GM23338 (cell line): ENCODE results near the gene PPDPF. TPM values are rescaled to one million over a fixed set of nuclear protein-coding genes. Genes with fewer than 3 reads are reported as not detected.

Experiments used
- ATAC-seq: fragments of 200-7000 bp; cut with Tn5 transposase; 3 replicates; pipeline ENCODE4 v1.9.1; 2020
- DNase-seq: peaks from one replicate; pipeline ENCODE4 v3.0.0-alpha.2; 2015; ENCODE audit warnings: low spot score
- H2AFZ ChIP-seq: fragments of 200-600 bp; sonication (generic); 2 replicates; pipeline ENCODE4 v1.8.0; 2016; ENCODE audit warnings: antibody characterized with exemption, mild to moderate bottlenecking, moderate library complexity
- H3F3A ChIP-seq: fragments of 200-600 bp; sonication (generic); replicated peaks from 2 replicates; pipeline ENCODE4 v1.8.0; 2017; ENCODE audit warnings: antibody characterized with exemption, mixed run types, low read depth
- H3K27ac ChIP-seq: fragments of 200-600 bp; sonication (generic); 2 replicates; pipeline ENCODE4 v1.6.1; 2016; ENCODE audit warnings: low read depth
- H3K27me3 ChIP-seq: fragments of 200-600 bp; sonication (generic); 2 replicates; pipeline ENCODE4 v1.8.0; 2016; ENCODE audit warnings: mild to moderate bottlenecking, mixed run types, moderate library complexity; ENCODE audit not compliant: insufficient read depth
- H3K36me3 ChIP-seq: fragments of 200-600 bp; sonication (generic); 2 replicates; pipeline ENCODE4 v1.8.0; 2016; ENCODE audit warnings: mild to moderate bottlenecking; ENCODE audit not compliant: insufficient read depth
- H3K4me1 ChIP-seq: fragments of 200-600 bp; sonication (generic); 2 replicates; pipeline ENCODE4 v1.8.0; 2016; ENCODE audit warnings: mild to moderate bottlenecking, moderate library complexity; ENCODE audit not compliant: insufficient read depth
- H3K4me2 ChIP-seq: fragments of 200-600 bp; sonication (generic); 2 replicates; pipeline ENCODE4 v1.7.1; 2017; ENCODE audit warnings: mixed run types
- H3K4me3 ChIP-seq: fragments of 200-600 bp; sonication (generic); 2 replicates; pipeline ENCODE4 v1.6.1; 2016; ENCODE audit warnings: mixed run types
- H3K79me2 ChIP-seq: fragments of 200-600 bp; sonication (generic); replicated peaks from 2 replicates; pipeline ENCODE4 v1.8.0; 2017; ENCODE audit warnings: mild to moderate bottlenecking; ENCODE audit not compliant: insufficient read depth
- H3K9me2 ChIP-seq: fragments of 200-600 bp; sonication (generic); 2 replicates; pipeline ENCODE4 v1.8.0; 2017; ENCODE audit not compliant: insufficient read depth
- H4K20me1 ChIP-seq: fragments of 200-600 bp; sonication (generic); replicated peaks from 2 replicates; pipeline ENCODE4 v1.8.0; 2017; ENCODE audit warnings: mild to moderate bottlenecking; ENCODE audit not compliant: insufficient read depth
- H3K27ac Mint-ChIP-seq: 2 replicates; pipeline ENCODE4 v1.8.0; 2020; ENCODE audit warnings: inconsistent platforms, mild to moderate bottlenecking, moderate library complexity, mixed read lengths
- H3K27me3 Mint-ChIP-seq: 3 replicates; pipeline ENCODE4 v1.8.0; 2022; ENCODE audit warnings: low read depth, mild to moderate bottlenecking, moderate library complexity, mixed read lengths, inconsistent platforms; ENCODE audit not compliant: insufficient read depth, poor library complexity
- H3K36me3 Mint-ChIP-seq: 3 replicates; pipeline ENCODE4 v1.8.0; 2021; ENCODE audit warnings: low read depth, mild to moderate bottlenecking, inconsistent platforms, moderate library complexity, mixed read lengths
- H3K4me1 Mint-ChIP-seq: 3 replicates; pipeline ENCODE4 v1.8.0; 2020; ENCODE audit warnings: mild to moderate bottlenecking, inconsistent platforms, mixed read lengths
- H3K4me3 Mint-ChIP-seq: 3 replicates; pipeline ENCODE4 v1.8.0; 2021; ENCODE audit warnings: moderate library complexity, mild to moderate bottlenecking, inconsistent platforms, mixed read lengths
- H3K9me3 Mint-ChIP-seq: 3 replicates; pipeline ENCODE4 v1.8.0; 2020; ENCODE audit warnings: moderate library complexity, mild to moderate bottlenecking, inconsistent platforms, mixed read lengths
- CREB1 ChIP-seq: fragments of 250-450 bp; sonication (Bioruptor Pico); IDR thresholded peaks from 2 replicates; pipeline ENCODE4 v1.5.0; 2020; ENCODE audit warnings: low read depth, mild to moderate bottlenecking, moderate library complexity
- EZH2 ChIP-seq: fragments of 200-600 bp; sonication (generic); IDR thresholded peaks from one replicate; pipeline ENCODE4 v1.8.0; 2017; ENCODE audit warnings: antibody characterized with exemption, mild to moderate bottlenecking, low read depth; ENCODE audit not compliant: unreplicated experiment
- EZH2phosphoT487 ChIP-seq: fragments of 200-600 bp; sonication (generic); IDR thresholded peaks from one replicate; pipeline ENCODE4 v1.8.1; 2018; ENCODE audit warnings: antibody characterized with exemption; ENCODE audit not compliant: unreplicated experiment
- JUNB ChIP-seq: IDR thresholded peaks from one replicate; pipeline ENCODE4 v1.6.1; 2016; ENCODE audit warnings: antibody characterized with exemption; ENCODE audit not compliant: unreplicated experiment
- NANOG ChIP-seq: IDR thresholded peaks from 2 replicates; pipeline ENCODE4 v1.6.1; 2016; ENCODE audit warnings: antibody characterized with exemption, borderline replicate concordance
- POLR2AphosphoS5 ChIP-seq: IDR thresholded peaks from 2 replicates; pipeline ENCODE4 v1.6.1; 2016; ENCODE audit warnings: antibody characterized with exemption, low read depth
- STAT1 ChIP-seq: IDR thresholded peaks from one replicate; pipeline ENCODE4 v1.6.1; 2016; ENCODE audit warnings: antibody characterized with exemption; ENCODE audit not compliant: unreplicated experiment
- polyA plus RNA-seq: library from polyadenylated mRNA; unstranded; fragments of >200 nt; fragmentation: Nextera tagmentation; extraction: Ambion mirVana; gene quantifications from 2 replicates; pipeline ENCODE4 v1.2.1, GENCODE V29; 2016
- total RNA-seq: library from RNA; depleted of rRNA; stranded (reverse); fragments of >200 nt; shearing (Covaris generic); gene quantifications from 2 replicates; pipeline ENCODE4 v1.2.3, GENCODE V29; 2014
- TF ChIP-seq, protein P1 (sequence below): IDR thresholded peaks from one replicate; pipeline ENCODE4 v1.6.1; 2018; ENCODE audit warnings: antibody characterized with exemption; ENCODE audit not compliant: unreplicated experiment
- TF ChIP-seq, protein P2 (sequence below), 2 experiments: fragments of 200-600 bp in 1 of 2; sonication (generic) in 1 of 2; conservative IDR thresholded peaks; 2 replicates each; pipeline versions ENCODE4 v1.5.1 to v1.6.1; 2016 to 2017; ENCODE audit warnings: antibody characterized with exemption in 2 of 2, low read depth in 2 of 2, mild to moderate bottlenecking in 2 of 2, moderate library complexity in 1 of 2
- TF ChIP-seq, protein P3 (sequence below): IDR thresholded peaks from 2 replicates; pipeline ENCODE4 v1.6.1; 2016; ENCODE audit warnings: antibody characterized with exemption
- TF ChIP-seq, protein P4 (sequence below): fragments of 250-450 bp; sonication (Bioruptor Pico); IDR thresholded peaks from 2 replicates; pipeline ENCODE4 v1.5.0; 2020; ENCODE audit warnings: mild to moderate bottlenecking, moderate library complexity

The PPDPF gene
- total and polyA plus RNA-seq, 2 experiments from 2014 or later, result 83.9 to 141 TPM

- TF ChIP-seq, protein P1, sequence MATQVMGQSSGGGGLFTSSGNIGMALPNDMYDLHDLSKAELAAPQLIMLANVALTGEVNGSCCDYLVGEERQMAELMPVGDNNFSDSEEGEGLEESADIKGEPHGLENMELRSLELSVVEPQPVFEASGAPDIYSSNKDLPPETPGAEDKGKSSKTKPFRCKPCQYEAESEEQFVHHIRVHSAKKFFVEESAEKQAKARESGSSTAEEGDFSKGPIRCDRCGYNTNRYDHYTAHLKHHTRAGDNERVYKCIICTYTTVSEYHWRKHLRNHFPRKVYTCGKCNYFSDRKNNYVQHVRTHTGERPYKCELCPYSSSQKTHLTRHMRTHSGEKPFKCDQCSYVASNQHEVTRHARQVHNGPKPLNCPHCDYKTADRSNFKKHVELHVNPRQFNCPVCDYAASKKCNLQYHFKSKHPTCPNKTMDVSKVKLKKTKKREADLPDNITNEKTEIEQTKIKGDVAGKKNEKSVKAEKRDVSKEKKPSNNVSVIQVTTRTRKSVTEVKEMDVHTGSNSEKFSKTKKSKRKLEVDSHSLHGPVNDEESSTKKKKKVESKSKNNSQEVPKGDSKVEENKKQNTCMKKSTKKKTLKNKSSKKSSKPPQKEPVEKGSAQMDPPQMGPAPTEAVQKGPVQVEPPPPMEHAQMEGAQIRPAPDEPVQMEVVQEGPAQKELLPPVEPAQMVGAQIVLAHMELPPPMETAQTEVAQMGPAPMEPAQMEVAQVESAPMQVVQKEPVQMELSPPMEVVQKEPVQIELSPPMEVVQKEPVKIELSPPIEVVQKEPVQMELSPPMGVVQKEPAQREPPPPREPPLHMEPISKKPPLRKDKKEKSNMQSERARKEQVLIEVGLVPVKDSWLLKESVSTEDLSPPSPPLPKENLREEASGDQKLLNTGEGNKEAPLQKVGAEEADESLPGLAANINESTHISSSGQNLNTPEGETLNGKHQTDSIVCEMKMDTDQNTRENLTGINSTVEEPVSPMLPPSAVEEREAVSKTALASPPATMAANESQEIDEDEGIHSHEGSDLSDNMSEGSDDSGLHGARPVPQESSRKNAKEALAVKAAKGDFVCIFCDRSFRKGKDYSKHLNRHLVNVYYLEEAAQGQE, result no peak
- TF ChIP-seq, protein P2, sequence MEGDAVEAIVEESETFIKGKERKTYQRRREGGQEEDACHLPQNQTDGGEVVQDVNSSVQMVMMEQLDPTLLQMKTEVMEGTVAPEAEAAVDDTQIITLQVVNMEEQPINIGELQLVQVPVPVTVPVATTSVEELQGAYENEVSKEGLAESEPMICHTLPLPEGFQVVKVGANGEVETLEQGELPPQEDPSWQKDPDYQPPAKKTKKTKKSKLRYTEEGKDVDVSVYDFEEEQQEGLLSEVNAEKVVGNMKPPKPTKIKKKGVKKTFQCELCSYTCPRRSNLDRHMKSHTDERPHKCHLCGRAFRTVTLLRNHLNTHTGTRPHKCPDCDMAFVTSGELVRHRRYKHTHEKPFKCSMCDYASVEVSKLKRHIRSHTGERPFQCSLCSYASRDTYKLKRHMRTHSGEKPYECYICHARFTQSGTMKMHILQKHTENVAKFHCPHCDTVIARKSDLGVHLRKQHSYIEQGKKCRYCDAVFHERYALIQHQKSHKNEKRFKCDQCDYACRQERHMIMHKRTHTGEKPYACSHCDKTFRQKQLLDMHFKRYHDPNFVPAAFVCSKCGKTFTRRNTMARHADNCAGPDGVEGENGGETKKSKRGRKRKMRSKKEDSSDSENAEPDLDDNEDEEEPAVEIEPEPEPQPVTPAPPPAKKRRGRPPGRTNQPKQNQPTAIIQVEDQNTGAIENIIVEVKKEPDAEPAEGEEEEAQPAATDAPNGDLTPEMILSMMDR (conservative IDR thresholded peaks at IDR 0.05; ENCODE audit: low read depth in 2 of 2), result no peak
- TF ChIP-seq, protein P3, sequence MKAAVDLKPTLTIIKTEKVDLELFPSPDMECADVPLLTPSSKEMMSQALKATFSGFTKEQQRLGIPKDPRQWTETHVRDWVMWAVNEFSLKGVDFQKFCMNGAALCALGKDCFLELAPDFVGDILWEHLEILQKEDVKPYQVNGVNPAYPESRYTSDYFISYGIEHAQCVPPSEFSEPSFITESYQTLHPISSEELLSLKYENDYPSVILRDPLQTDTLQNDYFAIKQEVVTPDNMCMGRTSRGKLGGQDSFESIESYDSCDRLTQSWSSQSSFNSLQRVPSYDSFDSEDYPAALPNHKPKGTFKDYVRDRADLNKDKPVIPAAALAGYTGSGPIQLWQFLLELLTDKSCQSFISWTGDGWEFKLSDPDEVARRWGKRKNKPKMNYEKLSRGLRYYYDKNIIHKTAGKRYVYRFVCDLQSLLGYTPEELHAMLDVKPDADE, result no peak
- no peak for TF ChIP-seq STAT1
- TF ChIP-seq EZH2, result no peak
Observed at GRCh38 chr20:63487116-63487764, 33.3 kb upstream of the PPDPF start (continued).

GRCh38 chr20:63487781-63488241, 32.8 kb upstream of the PPDPF start:
- Histone ChIP-seq H3K79me2 (no peaks in the 10 kb centered on the region), H3K4me3 (peak overlapping the region; percentile 51), H3K9me2 (0 out of 2 replicates have a peak, but pooled peaks cover 5% of the 10 kb centered on the region), H3K4me2 (peak overlapping the region; percentile 79), H3K27ac (no peak overlapping the region), H2AFZ (no peak overlapping the region), H3K36me3 (no peaks in the 10 kb centered on the region), H3F3A (no peaks in the 10 kb centered on the region), H3K27me3 (peaks cover 27% of the 10 kb centered on the region), H4K20me1 (no peaks in the 10 kb centered on the region), H3K4me1 (no peaks in the 10 kb centered on the region; the same call in 1 of the 2 replicates)
- ATAC-seq (no peak), DNase-seq (no peak)
- Mint-ChIP-seq H3K9me3 (peaks cover 6% of the 10 kb centered on the region; the same call in 2 of the 3 replicates), H3K27me3 (peaks cover 37% of the 10 kb centered on the region), H3K36me3 (peaks cover 18% of the 10 kb centered on the region), H3K4me3 (peak overlapping the region; percentile 56), H3K4me1 (peaks cover 8% of the 10 kb centered on the region), H3K27ac (no peak overlapping the region)
- TF ChIP-seq, protein P4, sequence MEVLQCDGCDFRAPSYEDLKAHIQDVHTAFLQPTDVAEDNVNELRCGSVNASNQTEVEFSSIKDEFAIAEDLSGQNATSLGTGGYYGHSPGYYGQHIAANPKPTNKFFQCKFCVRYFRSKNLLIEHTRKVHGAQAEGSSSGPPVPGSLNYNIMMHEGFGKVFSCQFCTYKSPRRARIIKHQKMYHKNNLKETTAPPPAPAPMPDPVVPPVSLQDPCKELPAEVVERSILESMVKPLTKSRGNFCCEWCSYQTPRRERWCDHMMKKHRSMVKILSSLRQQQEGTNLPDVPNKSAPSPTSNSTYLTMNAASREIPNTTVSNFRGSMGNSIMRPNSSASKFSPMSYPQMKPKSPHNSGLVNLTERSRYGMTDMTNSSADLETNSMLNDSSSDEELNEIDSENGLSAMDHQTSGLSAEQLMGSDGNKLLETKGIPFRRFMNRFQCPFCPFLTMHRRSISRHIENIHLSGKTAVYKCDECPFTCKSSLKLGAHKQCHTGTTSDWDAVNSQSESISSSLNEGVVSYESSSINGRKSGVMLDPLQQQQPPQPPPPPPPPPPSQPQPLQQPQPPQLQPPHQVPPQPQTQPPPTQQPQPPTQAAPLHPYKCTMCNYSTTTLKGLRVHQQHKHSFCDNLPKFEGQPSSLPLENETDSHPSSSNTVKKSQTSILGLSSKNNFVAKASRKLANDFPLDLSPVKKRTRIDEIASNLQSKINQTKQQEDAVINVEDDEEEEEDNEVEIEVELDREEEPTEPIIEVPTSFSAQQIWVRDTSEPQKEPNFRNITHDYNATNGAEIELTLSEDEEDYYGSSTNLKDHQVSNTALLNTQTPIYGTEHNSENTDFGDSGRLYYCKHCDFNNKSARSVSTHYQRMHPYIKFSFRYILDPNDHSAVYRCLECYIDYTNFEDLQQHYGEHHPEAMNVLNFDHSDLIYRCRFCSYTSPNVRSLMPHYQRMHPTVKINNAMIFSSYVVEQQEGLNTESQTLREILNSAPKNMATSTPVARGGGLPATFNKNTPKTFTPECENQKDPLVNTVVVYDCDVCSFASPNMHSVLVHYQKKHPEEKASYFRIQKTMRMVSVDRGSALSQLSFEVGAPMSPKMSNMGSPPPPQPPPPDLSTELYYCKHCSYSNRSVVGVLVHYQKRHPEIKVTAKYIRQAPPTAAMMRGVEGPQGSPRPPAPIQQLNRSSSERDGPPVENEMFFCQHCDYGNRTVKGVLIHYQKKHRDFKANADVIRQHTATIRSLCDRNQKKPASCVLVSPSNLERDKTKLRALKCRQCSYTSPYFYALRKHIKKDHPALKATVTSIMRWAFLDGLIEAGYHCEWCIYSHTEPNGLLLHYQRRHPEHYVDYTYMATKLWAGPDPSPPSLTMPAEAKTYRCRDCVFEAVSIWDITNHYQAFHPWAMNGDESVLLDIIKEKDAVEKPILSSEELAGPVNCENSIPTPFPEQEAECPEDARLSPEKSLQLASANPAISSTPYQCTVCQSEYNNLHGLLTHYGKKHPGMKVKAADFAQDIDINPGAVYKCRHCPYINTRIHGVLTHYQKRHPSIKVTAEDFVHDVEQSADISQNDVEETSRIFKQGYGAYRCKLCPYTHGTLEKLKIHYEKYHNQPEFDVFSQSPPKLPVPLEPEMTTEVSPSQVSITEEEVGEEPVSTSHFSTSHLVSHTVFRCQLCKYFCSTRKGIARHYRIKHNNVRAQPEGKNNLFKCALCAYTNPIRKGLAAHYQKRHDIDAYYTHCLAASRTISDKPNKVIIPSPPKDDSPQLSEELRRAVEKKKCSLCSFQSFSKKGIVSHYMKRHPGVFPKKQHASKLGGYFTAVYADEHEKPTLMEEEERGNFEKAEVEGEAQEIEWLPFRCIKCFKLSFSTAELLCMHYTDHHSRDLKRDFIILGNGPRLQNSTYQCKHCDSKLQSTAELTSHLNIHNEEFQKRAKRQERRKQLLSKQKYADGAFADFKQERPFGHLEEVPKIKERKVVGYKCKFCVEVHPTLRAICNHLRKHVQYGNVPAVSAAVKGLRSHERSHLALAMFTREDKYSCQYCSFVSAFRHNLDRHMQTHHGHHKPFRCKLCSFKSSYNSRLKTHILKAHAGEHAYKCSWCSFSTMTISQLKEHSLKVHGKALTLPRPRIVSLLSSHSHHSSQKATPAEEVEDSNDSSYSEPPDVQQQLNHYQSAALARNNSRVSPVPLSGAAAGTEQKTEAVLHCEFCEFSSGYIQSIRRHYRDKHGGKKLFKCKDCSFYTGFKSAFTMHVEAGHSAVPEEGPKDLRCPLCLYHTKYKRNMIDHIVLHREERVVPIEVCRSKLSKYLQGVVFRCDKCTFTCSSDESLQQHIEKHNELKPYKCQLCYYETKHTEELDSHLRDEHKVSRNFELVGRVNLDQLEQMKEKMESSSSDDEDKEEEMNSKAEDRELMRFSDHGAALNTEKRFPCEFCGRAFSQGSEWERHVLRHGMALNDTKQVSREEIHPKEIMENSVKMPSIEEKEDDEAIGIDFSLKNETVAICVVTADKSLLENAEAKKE (CRISPR knock-in tag), result no peak
- TF ChIP-seq NANOG (no peak), EZH2phosphoT487 (no peak), JUNB (no peak), POLR2AphosphoS5 (no peak), STAT1 (no peak), CREB1 (CRISPR knock-in tag) (no peak)
